ENCODE data around the gene PCDHGA12. TPM values are rescaled to one million over a fixed set of nuclear protein-coding genes. Genes with fewer than 3 reads are reported as not detected.

The PCDHGA12 gene
- 1 to 10 TPM; 3.8 to 6.8 TPM for total RNA-seq

GRCh38 chr5:141430332-141431113 lies at the start of gene PCDHGA12:
Gene PCDHGA12, plus strand, starts transcription at chr5:141430507. Its CDS starts 253 bp downstream, at chr5:141430760.
- 14% methylated on average over 33 of the region's 33 CpGs for WGBS
- intact Hi-C loops (cut with DNase I), result no loop called here
- H3K4me3 ChIP-seq, result no peak within 1 kb of the TSS
- TF ChIP-seq POLR2A (IDR thresholded peaks at IDR 0.05), result no peak
- peak; percentile 6 for TF ChIP-seq POLR2AphosphoS5 (IDR thresholded peaks at IDR 0.05)
- TF ChIP-seq, protein P1, sequence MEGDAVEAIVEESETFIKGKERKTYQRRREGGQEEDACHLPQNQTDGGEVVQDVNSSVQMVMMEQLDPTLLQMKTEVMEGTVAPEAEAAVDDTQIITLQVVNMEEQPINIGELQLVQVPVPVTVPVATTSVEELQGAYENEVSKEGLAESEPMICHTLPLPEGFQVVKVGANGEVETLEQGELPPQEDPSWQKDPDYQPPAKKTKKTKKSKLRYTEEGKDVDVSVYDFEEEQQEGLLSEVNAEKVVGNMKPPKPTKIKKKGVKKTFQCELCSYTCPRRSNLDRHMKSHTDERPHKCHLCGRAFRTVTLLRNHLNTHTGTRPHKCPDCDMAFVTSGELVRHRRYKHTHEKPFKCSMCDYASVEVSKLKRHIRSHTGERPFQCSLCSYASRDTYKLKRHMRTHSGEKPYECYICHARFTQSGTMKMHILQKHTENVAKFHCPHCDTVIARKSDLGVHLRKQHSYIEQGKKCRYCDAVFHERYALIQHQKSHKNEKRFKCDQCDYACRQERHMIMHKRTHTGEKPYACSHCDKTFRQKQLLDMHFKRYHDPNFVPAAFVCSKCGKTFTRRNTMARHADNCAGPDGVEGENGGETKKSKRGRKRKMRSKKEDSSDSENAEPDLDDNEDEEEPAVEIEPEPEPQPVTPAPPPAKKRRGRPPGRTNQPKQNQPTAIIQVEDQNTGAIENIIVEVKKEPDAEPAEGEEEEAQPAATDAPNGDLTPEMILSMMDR (IDR thresholded peaks at IDR 0.05), result peak in 2 of 4 experiments; percentile 27 to 41
- H3K36me3 ChIP-seq, result no peaks in the 10 kb centered on the region
- no peak within 1 kb of the TSS for H3K27ac ChIP-seq
- H3K4me1 ChIP-seq (replicated peaks), result no peaks in the 10 kb centered on the region
- H3K27me3 ChIP-seq (replicated peaks; ENCODE audit: insufficient read depth), result no peaks in the 10 kb centered on the region
- H3K9me3 ChIP-seq, result peaks cover 9% of the 10 kb centered on the region
- DNase-seq (ENCODE audit: low spot score), result no peak

GRCh38 chr5:141382469-141383294 lies 47.6 kb upstream of the PCDHGA12 start, which contains the start of gene PCDHGA7:
Gene PCDHGA7, plus strand, starts transcription at chr5:141382742. Its CDS starts 158 bp downstream, at chr5:141382900.
- DNase-seq (ENCODE audit: low spot score), result no peak
- no peaks in the 10 kb centered on the region for H3K27me3 ChIP-seq (replicated peaks; ENCODE audit: insufficient read depth)

GRCh38 chr5:141383345-141383744 lies 47.0 kb upstream of the PCDHGA12 start:
- H3K9me3 ChIP-seq, result no peaks in the 10 kb centered on the region
- WGBS, result 24% methylated on average over 21 of the region's 21 CpGs
- TF ChIP-seq, protein P1 (IDR thresholded peaks at IDR 0.05), result no peak
- TF ChIP-seq POLR2AphosphoS5 (IDR thresholded peaks at IDR 0.05) (no peak), POLR2A (IDR thresholded peaks at IDR 0.05) (no peak)

More at GRCh38 chr5:141382469-141383294, 47.6 kb upstream of the PCDHGA12 start, which contains the start of gene PCDHGA7:
- TF ChIP-seq, protein P1 (IDR thresholded peaks at IDR 0.05), result peak in 1 of 4 experiments; percentile 8
- TF ChIP-seq POLR2A (IDR thresholded peaks at IDR 0.05) (no peak), POLR2AphosphoS5 (IDR thresholded peaks at IDR 0.05) (no peak)
- 15% methylated on average over 37 of the region's 37 CpGs for WGBS
- Histone ChIP-seq H3K36me3 (no peaks in the 10 kb centered on the region), H3K4me3 (peak within 1 kb of the TSS; percentile 11 to 17), H3K9me3 (no peaks in the 10 kb centered on the region), H3K27ac (no peak within 1 kb of the TSS), H3K4me1 (replicated peaks) (no peaks in the 10 kb centered on the region)
- intact Hi-C loops (cut with DNase I), result no loop called here

DNA sequence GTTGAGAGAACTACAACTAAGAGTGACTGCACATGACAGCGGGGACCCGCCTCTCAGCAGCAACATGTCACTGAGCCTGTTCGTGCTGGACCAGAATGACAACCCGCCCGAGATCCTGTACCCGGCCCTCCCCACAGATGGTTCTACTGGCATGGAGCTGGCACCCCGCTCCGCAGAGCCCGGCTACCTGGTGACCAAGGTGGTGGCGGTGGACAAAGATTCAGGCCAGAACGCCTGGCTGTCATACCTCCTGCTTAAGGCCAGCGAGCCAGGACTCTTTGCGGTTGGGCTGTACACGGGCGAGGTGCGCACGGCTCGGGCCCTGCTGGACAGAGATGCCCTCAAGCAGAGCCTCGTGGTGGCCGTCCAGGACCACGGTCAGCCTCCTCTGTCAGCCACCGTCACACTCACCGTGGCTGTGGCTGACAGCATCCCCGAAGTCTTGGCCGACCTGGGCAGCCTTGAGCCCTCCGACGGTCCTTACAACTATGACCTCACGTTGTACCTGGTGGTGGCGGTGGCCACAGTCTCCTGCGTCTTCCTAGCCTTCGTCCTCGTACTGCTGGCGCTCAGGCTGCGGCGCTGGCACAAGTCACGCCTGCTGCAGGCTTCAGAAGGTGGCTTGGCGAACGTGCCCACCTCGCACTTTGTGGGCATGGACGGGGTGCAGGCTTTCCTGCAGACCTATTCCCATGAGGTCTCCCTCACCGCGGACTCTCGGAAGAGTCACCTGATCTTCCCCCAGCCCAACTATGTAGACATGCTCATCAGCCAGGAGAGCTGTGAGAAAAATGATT lies 45.6 kb upstream of the PCDHGA12 start:
- DNase-seq (ENCODE audit: low spot score), result no peak
- Histone ChIP-seq H3K27ac (no peak overlapping the region), H3K9me3 (no peaks in the 10 kb centered on the region), H3K36me3 (no peaks in the 10 kb centered on the region), H3K4me1 (replicated peaks) (no peaks in the 10 kb centered on the region), H3K4me3 (no peak overlapping the region), H3K27me3 (replicated peaks; ENCODE audit: insufficient read depth) (peaks cover 1% of the 10 kb centered on the region)
- WGBS, result 31% methylated on average over 30 of the region's 43 CpGs
- intact Hi-C loops (cut with DNase I), result no loop called here
- TF ChIP-seq, protein P1 (IDR thresholded peaks at IDR 0.05), result no peak
- TF ChIP-seq POLR2A (IDR thresholded peaks at IDR 0.05) (no peak), POLR2AphosphoS5 (IDR thresholded peaks at IDR 0.05) (no peak)

More at GRCh38 chr5:141383345-141383744, 47.0 kb upstream of the PCDHGA12 start:
- H3K36me3 ChIP-seq, result no peaks in the 10 kb centered on the region
- intact Hi-C loops (cut with DNase I), result no loop called here
- no peaks in the 10 kb centered on the region for H3K4me1 ChIP-seq (replicated peaks)
- DNase-seq (ENCODE audit: low spot score), result no peak
- no peaks in the 10 kb centered on the region for H3K27me3 ChIP-seq (replicated peaks; ENCODE audit: insufficient read depth)
- no peak overlapping the region for H3K4me3 ChIP-seq
- no peak overlapping the region for H3K27ac ChIP-seq

Measured in prostate gland (tissue), 2 donors.